Adipocyte (in vitro differentiated cells): ENCODE data around the gene IFFO2.
A peak's percentile ranks its signal among the peaks of the same experiment; 100 is the strongest.

Experiments
- DNase-seq: peaks from one replicate; pipeline ENCODE4 v3.0.0-alpha.2; 2015; ENCODE audit warnings: low read depth
- H3K27me3 ChIP-seq: replicated peaks from 2 replicates; pipeline ENCODE4 v1.7.0; 2013; ENCODE audit warnings: mild to moderate bottlenecking, low read length, moderate library complexity; ENCODE audit not compliant: control insufficient read depth, insufficient read depth
- H3K36me3 ChIP-seq: 2 replicates; pipeline ENCODE4 v1.7.0; 2013; ENCODE audit warnings: low read length, mild to moderate bottlenecking, moderate library complexity; ENCODE audit not compliant: control insufficient read depth, insufficient read depth, severe bottlenecking
- H3K4me1 ChIP-seq: 2 replicates; pipeline ENCODE4 v1.7.0; 2013; ENCODE audit warnings: mild to moderate bottlenecking, low read length, moderate library complexity; ENCODE audit not compliant: control insufficient read depth, insufficient read depth
- H3K4me3 ChIP-seq: 2 replicates; pipeline ENCODE4 v1.7.0; 2013; ENCODE audit warnings: mild to moderate bottlenecking, low read length, moderate library complexity
- H3K9ac ChIP-seq: 2 replicates; pipeline ENCODE4 v1.7.0; 2013; ENCODE audit warnings: mild to moderate bottlenecking, low read length, moderate library complexity
- H3K9me3 ChIP-seq: 2 replicates; pipeline ENCODE4 v1.7.0; 2013; ENCODE audit warnings: mild to moderate bottlenecking, low read length, moderate library complexity; ENCODE audit not compliant: control insufficient read depth

Gene IFFO2

GRCh38 chr1:18883636-18884418 is 72.6 kb downstream of the IFFO2 start:
- peak; percentile 89 for DNase-seq

GRCh38 chr1:18883079-18883478 is 73.4 kb downstream of the IFFO2 start:
- H3K27me3 ChIP-seq = no peaks in the 10 kb centered on the region
- peaks cover 18% of the 10 kb centered on the region for H3K4me1 ChIP-seq
- no peak overlapping the region for H3K4me3 ChIP-seq
- no peak for DNase-seq
- no peaks in the 10 kb centered on the region for H3K9me3 ChIP-seq
- peaks cover 16% of the 10 kb centered on the region for H3K36me3 ChIP-seq
- H3K9ac ChIP-seq = no peak overlapping the region

More at GRCh38 chr1:18883636-18884418, 72.6 kb downstream of the IFFO2 start:
- Histone ChIP-seq H3K9ac (no peak overlapping the region), H3K4me1 (peaks cover 18% of the 10 kb centered on the region), H3K9me3 (no peaks in the 10 kb centered on the region), H3K36me3 (peaks cover 16% of the 10 kb centered on the region), H3K27me3 (no peaks in the 10 kb centered on the region), H3K4me3 (no peak overlapping the region)

GRCh38 chr1:18882486-18882885 is 74.0 kb downstream of the IFFO2 start:
- H3K36me3 ChIP-seq = peaks cover 13% of the 10 kb centered on the region
- H3K4me1 ChIP-seq = peaks cover 18% of the 10 kb centered on the region
- H3K27me3 ChIP-seq = no peaks in the 10 kb centered on the region
- H3K9ac ChIP-seq = no peak overlapping the region
- DNase-seq = no peak
- no peak overlapping the region for H3K4me3 ChIP-seq
- no peaks in the 10 kb centered on the region for H3K9me3 ChIP-seq

GRCh38 chr1:18881642-18882431 is 74.6 kb downstream of the IFFO2 start:
- Histone ChIP-seq H3K4me1 (peaks cover 18% of the 10 kb centered on the region), H3K9ac (no peak overlapping the region), H3K36me3 (peaks cover 14% of the 10 kb centered on the region), H3K4me3 (no peak overlapping the region), H3K9me3 (no peaks in the 10 kb centered on the region), H3K27me3 (no peaks in the 10 kb centered on the region)
- DNase-seq = no peak

- peaks cover 18% of the 10 kb centered on the region for H3K36me3 ChIP-seq
- no peak for DNase-seq
- no peak overlapping the region for H3K4me3 ChIP-seq
- H3K27me3 ChIP-seq = no peaks in the 10 kb centered on the region
- H3K9me3 ChIP-seq = no peaks in the 10 kb centered on the region
- peaks cover 14% of the 10 kb centered on the region for H3K4me1 ChIP-seq
- H3K9ac ChIP-seq = no peak overlapping the region
Measured at GRCh38 chr1:18881164-18881563, 75.3 kb downstream of the IFFO2 start.

- no peak overlapping the region for H3K9ac ChIP-seq
- no peaks in the 10 kb centered on the region for H3K27me3 ChIP-seq
- H3K36me3 ChIP-seq = peaks cover 18% of the 10 kb centered on the region
- H3K4me3 ChIP-seq = no peak overlapping the region
- H3K9me3 ChIP-seq = no peaks in the 10 kb centered on the region
- peaks cover 10% of the 10 kb centered on the region for H3K4me1 ChIP-seq
- DNase-seq = no peak
Measured at GRCh38 chr1:18880585-18880984, 75.9 kb downstream of the IFFO2 start.

GRCh38 chr1:18879791-18880309 is 76.6 kb downstream of the IFFO2 start:
- Histone ChIP-seq H3K4me1 (peaks cover 10% of the 10 kb centered on the region), H3K27me3 (no peaks in the 10 kb centered on the region), H3K4me3 (no peak overlapping the region), H3K9me3 (no peaks in the 10 kb centered on the region), H3K36me3 (peaks cover 18% of the 10 kb centered on the region), H3K9ac (no peak overlapping the region)
- DNase-seq = no peak

- H3K9ac ChIP-seq = no peak overlapping the region
- no peak for DNase-seq
- no peaks in the 10 kb centered on the region for H3K9me3 ChIP-seq
- H3K4me3 ChIP-seq = no peak overlapping the region
- peaks cover 10% of the 10 kb centered on the region for H3K4me1 ChIP-seq
- H3K27me3 ChIP-seq = no peaks in the 10 kb centered on the region
- peaks cover 15% of the 10 kb centered on the region for H3K36me3 ChIP-seq
Measured at GRCh38 chr1:18879215-18879790, 77.2 kb downstream of the IFFO2 start.

- Histone ChIP-seq H3K9me3 (no peaks in the 10 kb centered on the region), H3K9ac (no peak overlapping the region), H3K4me3 (no peak overlapping the region), H3K36me3 (peaks cover 14% of the 10 kb centered on the region), H3K4me1 (peaks cover 10% of the 10 kb centered on the region), H3K27me3 (no peaks in the 10 kb centered on the region)
- DNase-seq = no peak
Measured at GRCh38 chr1:18878538-18879214, 77.8 kb downstream of the IFFO2 start.

- Histone ChIP-seq H3K9ac (no peak overlapping the region), H3K4me3 (no peak overlapping the region), H3K9me3 (no peaks in the 10 kb centered on the region), H3K4me1 (peaks cover 2% of the 10 kb centered on the region), H3K27me3 (no peaks in the 10 kb centered on the region), H3K36me3 (peaks cover 22% of the 10 kb centered on the region)
- no peak for DNase-seq
Measured at GRCh38 chr1:18877282-18877681, 79.2 kb downstream of the IFFO2 start.

- no peaks in the 10 kb centered on the region for H3K4me1 ChIP-seq
- no peak for DNase-seq
- no peak overlapping the region for H3K4me3 ChIP-seq
- no peak overlapping the region for H3K9ac ChIP-seq
- no peaks in the 10 kb centered on the region for H3K27me3 ChIP-seq
- H3K9me3 ChIP-seq = no peaks in the 10 kb centered on the region
- H3K36me3 ChIP-seq = peaks cover 20% of the 10 kb centered on the region
Measured at GRCh38 chr1:18876210-18876609, 80.3 kb downstream of the IFFO2 start.
